Nephron progenitor cell (in vitro differentiated cells): ENCODE data around the gene SDK1.

Experiments used
- DNase-seq: peaks from one replicate; pipeline ENCODE4 v3.0.0; 2021
- H3K27ac Mint-ChIP-seq: 2 replicates; pipeline ENCODE4 v1.8.0; 2021; ENCODE audit warnings: mild to moderate bottlenecking, moderate library complexity, mixed read lengths
- H3K27me3 Mint-ChIP-seq: 2 replicates; pipeline ENCODE4 v1.8.0; 2021; ENCODE audit warnings: mild to moderate bottlenecking, low read depth, mixed read lengths; ENCODE audit not compliant: poor library complexity
- H3K36me3 Mint-ChIP-seq: 2 replicates; pipeline ENCODE4 v1.8.0; 2021; ENCODE audit warnings: low read depth, mixed read lengths
- H3K4me1 Mint-ChIP-seq: 2 replicates; pipeline ENCODE4 v1.8.0; 2021; ENCODE audit warnings: mixed read lengths
- H3K4me3 Mint-ChIP-seq: 2 replicates; pipeline ENCODE4 v1.8.0; 2021; ENCODE audit warnings: mild to moderate bottlenecking, moderate library complexity, mixed read lengths
- H3K9me3 Mint-ChIP-seq: 2 replicates; pipeline ENCODE4 v1.8.0; 2021; ENCODE audit warnings: mild to moderate bottlenecking, moderate library complexity, mixed read lengths
- TF ChIP-seq, protein P1 (sequence below): fragments of 200-600 bp; sonication (generic); IDR thresholded peaks from 2 replicates; pipeline ENCODE4 v1.5.0; 2021; ENCODE audit warnings: antibody characterized with exemption

Gene SDK1

DNA sequence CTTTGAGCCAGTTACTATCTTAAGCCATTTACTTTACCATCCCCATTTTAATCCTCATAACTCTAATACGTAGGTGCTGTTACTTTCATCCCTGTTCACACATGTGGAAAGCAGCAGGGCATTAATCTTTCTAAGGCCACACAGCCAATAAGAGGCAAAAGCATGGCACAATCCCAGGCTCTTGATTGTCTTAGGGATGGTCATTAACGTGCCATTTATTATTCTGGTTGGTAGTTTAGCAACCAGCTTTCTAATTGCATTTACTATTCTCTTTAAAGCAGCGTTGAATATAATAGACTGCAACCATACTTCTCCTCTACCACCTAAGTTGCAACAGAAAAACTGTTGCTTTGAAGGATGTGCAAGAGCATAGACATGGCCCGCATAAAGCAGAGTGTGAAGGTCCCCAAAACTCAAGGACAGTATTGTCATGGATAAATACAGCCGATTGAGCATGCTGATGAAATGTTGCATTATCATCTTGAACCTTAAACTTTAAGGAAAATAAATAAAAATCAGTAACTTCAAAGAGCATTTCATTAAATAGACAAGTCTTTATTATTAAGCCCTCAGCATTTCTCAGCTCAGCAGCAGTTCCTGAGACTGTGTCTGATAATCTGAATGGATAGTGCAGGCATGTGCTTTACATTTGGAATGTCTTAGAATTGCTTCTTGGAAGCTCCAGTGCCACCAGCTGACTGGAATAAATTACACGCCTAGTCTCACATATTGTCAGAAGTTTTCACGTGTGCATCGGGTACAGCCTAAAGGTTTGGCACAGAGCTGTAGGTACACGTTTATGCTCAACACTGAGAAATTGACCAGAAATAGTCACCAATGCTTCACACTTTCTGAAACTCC is 467.1 kb downstream of the SDK1 start:
- no peak for DNase-seq
- Mint-ChIP-seq H3K36me3 (peaks cover 5% of the 10 kb centered on the region), H3K4me3 (no peak overlapping the region), H3K27ac (no peak overlapping the region), H3K9me3 (peaks cover 8% of the 10 kb centered on the region), H3K4me1 (no peaks in the 10 kb centered on the region), H3K27me3 (peaks cover 1% of the 10 kb centered on the region)
- TF ChIP-seq, protein P1, sequence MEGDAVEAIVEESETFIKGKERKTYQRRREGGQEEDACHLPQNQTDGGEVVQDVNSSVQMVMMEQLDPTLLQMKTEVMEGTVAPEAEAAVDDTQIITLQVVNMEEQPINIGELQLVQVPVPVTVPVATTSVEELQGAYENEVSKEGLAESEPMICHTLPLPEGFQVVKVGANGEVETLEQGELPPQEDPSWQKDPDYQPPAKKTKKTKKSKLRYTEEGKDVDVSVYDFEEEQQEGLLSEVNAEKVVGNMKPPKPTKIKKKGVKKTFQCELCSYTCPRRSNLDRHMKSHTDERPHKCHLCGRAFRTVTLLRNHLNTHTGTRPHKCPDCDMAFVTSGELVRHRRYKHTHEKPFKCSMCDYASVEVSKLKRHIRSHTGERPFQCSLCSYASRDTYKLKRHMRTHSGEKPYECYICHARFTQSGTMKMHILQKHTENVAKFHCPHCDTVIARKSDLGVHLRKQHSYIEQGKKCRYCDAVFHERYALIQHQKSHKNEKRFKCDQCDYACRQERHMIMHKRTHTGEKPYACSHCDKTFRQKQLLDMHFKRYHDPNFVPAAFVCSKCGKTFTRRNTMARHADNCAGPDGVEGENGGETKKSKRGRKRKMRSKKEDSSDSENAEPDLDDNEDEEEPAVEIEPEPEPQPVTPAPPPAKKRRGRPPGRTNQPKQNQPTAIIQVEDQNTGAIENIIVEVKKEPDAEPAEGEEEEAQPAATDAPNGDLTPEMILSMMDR: no peak

DNA sequence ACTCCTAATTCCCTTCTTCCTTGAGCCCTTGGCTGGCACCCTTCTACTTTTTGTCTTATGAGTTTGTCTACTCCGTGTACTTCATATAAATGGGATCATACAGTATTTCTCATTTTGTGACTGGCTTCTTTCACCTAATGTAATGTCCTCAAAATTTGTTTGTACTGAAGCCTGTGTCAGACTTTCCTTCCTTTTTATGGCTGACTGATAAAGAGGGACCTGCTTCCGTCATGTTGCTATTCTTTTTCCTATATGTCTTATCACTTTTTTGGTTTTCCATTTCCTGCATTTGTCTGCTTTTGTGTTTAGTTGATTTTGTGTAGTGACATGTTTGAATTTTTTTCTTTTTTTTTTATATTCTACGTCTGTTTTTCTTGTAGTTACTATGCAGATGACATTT is 470.9 kb downstream of the SDK1 start:
- Mint-ChIP-seq H3K36me3 (peaks cover 11% of the 10 kb centered on the region), H3K4me3 (no peak overlapping the region), H3K4me1 (no peaks in the 10 kb centered on the region), H3K27ac (no peak overlapping the region), H3K27me3 (peaks cover 5% of the 10 kb centered on the region), H3K9me3 (peaks cover 14% of the 10 kb centered on the region)
- DNase-seq: no peak
- TF ChIP-seq, protein P1: no peak

DNA sequence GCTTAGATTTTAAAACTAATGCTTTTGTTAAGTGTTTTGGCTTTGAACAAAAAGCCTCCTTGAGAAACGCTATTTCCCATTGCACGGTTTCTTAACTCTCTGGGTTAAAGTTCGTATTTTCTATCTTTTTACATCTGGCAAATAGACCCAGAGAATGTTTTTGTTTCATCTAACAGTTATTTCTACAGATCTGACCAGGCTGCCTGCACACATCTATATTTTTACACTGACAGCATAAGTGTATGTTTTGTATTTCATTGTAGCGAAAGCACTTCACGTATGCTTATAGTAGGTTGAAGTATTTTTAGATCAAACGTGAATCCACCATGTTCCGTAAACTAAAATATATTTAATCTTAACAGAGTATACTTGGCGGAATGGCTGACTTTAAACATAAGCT is 477.3 kb downstream of the SDK1 start:
- no peak overlapping the region for H3K4me3 Mint-ChIP-seq

DNA sequence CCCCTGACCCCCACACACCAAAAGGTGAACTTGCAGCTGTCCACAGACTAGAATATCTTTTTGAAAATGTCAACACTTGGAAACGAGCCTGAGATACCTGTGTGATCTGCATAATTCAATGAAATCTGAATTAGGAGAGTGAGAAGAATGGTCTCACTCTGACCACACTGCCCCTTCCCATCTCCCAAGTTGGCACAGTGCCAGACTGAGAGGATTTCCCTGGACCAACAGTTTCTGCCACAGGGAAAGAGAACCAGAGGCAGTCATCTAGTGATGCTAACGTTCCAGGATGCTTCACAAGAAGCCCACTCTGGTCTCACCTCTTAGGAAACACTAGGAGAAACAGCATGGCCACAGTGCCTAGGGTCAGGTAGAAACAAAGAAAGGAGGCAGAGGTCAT is 479.0 kb downstream of the SDK1 start:
- Mint-ChIP-seq H3K9me3 (peaks cover 55% of the 10 kb centered on the region), H3K36me3 (peaks cover 15% of the 10 kb centered on the region), H3K4me1 (no peaks in the 10 kb centered on the region), H3K27me3 (peaks cover 3% of the 10 kb centered on the region), H3K4me3 (no peak overlapping the region), H3K27ac (no peak overlapping the region)
- TF ChIP-seq, protein P1: no peak
- no peak for DNase-seq

More for the DNA sequence above, 477.3 kb downstream of the SDK1 start:
- no peak overlapping the region for H3K27ac Mint-ChIP-seq
- no peaks in the 10 kb centered on the region for H3K4me1 Mint-ChIP-seq
- DNase-seq: no peak
- peaks cover 45% of the 10 kb centered on the region for H3K9me3 Mint-ChIP-seq
- H3K36me3 Mint-ChIP-seq: peaks cover 15% of the 10 kb centered on the region
- TF ChIP-seq, protein P1: no peak
- H3K27me3 Mint-ChIP-seq: peaks cover 6% of the 10 kb centered on the region

DNA sequence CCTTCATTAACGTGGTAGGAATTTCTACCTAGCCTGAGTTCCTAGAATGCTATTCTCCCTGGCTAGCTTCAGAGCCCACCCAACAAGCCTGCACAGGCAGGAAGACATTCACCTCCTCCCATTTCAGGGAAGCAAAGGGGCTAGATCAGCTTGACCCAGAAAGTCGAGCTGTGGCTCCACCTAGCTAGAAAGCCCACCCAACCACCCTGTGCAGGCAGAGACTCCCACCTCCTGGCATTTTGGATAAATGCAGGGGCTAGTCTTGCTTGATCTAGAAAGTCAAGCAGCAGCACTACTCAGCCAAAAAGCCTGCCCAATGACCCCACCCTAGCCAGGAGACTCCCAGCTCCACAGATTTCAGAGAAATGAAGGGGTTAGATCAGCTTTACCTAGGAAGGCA is 479.5 kb downstream of the SDK1 start:
- TF ChIP-seq, protein P1: no peak
- H3K4me1 Mint-ChIP-seq: no peaks in the 10 kb centered on the region
- peaks cover 3% of the 10 kb centered on the region for H3K27me3 Mint-ChIP-seq
- no peak overlapping the region for H3K4me3 Mint-ChIP-seq
- DNase-seq: no peak
- H3K36me3 Mint-ChIP-seq: peaks cover 15% of the 10 kb centered on the region
- H3K27ac Mint-ChIP-seq: no peak overlapping the region
- H3K9me3 Mint-ChIP-seq: peaks cover 57% of the 10 kb centered on the region

DNA sequence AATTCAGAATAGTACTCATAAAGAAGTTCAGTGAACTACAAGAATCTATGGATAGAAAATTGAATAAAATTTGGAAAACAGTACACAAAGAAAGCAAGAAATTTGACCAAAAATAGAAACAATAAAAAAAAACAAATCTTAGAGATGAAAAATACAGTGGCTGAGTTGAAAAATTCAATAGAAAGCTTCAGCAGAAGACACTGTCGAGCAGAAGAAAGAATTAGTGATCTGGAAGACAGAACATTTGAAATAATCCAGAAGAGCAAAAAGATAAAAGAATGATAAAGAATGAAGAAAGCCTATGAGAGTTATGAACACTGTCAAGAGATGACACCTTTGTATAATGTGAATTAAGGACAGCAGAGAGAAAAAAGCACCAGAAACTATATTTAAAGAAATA is 480.6 kb downstream of the SDK1 start:
- H3K27ac Mint-ChIP-seq: no peak overlapping the region
- peaks cover 3% of the 10 kb centered on the region for H3K27me3 Mint-ChIP-seq
- H3K9me3 Mint-ChIP-seq: peaks cover 57% of the 10 kb centered on the region
- no peaks in the 10 kb centered on the region for H3K4me1 Mint-ChIP-seq
- no peak for DNase-seq
- TF ChIP-seq, protein P1: no peak
- peaks cover 15% of the 10 kb centered on the region for H3K36me3 Mint-ChIP-seq
- no peak overlapping the region for H3K4me3 Mint-ChIP-seq
